HG02642 (cell line): Measurements from ENCODE around the gene MLLT10.
A peak's percentile ranks its signal among the peaks of the same experiment; 100 is the strongest.

ENCODE experiments used
- ATAC-seq: cut with Tn5 transposase; IDR thresholded peaks from one replicate; pipeline ENCODE4 v1.9.1; 2021; ENCODE audit warnings: mild to moderate bottlenecking; ENCODE audit not compliant: unreplicated experiment, poor library complexity

The MLLT10 gene

DNA sequence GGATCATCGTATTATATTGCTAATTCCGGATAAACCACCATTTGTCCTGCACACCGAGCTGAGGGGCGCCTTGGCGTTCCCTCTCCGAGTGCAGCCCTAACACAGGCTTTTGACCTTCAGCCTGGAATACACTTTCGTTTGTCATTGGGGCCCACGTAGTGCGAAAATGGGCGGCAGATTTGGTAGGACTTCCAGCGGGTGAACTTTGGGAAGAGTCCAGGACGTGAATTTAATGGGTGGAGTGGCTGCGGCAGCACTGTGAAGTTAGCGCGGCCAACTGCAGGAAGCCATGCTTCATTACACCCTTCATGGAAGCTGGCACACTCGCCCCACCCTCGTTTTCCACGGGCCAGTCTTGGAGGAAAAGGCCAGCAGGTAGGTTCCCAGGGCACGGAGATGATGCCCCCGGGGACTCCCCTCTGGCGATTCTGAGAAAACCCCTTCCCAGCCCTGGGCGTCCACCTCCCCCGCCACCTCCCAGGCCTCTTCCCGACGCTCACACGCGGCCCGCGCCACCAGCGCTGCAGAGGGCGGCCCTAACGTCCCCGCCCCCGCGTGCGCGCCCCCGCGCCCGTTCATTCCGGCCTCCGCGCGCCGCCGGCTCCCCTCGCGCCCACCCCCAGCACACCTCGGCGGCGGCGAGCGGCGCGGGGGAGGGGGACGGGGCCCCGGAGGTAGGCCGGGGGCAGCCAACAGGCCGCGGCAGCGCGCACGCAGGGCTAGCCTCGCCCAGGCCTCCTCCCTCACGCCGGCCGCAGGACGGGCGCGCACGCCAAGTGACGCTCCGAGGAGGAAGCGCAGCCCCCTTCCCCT lies at the start of gene MLLT10:
TSS of gene MLLT10 (plus strand) at position 766 of the 813 bp plus-strand sequence. CDS start 413 bp downstream, outside the sequence.
- peak; percentile 91 for ATAC-seq

DNA sequence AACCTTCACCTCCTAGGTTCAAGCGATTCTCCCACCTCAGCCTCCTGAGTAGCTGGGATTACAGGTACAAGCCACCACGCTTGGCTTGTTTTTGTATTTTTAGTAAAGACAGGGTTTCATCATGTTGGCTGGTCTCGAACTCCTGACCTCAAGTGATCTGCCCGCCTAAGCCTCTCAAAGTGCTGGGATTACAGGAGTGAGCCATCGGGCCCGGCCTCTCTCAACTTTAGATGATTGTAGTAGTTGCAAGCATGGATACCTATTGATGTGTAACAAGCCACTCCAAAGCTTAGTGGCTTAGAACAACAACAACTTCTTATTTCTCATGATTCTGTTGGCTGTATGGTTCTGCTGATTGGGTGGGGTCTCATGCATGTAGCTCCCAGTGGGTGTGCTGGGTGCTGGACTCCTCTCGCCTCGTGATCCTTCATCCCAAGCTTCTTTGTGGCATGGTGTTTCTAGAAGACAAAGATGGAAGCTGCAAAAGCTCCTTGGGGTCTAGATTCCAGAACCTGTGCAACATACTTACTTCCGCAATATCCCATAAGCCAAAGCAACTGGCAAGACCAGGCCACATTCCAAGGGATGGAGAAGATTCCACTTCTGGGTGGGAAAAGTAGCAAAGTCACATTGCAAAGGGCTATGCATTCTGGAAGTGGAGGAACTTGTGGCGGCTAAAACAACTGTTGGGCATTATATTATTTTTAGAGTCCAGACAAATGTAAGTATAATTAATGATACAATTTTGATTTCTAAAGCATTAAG lies 46.4 kb upstream of the MLLT10 start:
- ATAC-seq, result no peak

DNA sequence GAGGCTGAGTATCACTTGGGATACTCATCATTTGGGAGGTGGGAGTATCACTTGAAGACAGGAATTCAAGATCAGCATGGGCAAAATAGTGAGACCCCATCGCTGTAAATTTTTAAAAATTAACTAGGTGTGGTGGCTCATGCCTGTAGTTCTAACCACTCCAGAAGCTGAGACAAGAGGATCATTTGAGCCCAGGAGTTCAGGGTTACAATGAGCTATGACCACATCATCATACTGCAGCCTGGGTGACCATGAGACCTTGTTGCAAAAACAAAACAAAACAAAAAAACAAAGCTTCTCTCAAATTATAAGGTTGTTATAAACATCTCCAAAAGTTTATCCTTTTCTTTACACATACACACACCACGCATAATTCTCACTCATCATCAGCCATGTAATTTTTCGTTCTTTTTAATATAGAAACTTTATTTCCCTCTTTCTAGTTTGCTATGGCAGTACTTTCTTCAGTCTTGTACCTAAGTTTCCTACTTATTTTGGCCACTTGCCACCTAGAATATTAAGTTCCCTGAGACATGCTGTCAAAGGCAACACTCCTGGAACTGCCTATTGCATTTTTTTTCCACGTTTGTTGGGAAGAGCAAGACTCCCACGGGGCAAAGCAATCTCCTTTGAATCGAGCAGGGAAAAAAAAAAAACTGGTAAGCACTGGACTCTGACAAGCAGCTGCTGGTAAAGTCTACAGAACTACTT lies 45.6 kb upstream of the MLLT10 start:
- no peak for ATAC-seq

DNA sequence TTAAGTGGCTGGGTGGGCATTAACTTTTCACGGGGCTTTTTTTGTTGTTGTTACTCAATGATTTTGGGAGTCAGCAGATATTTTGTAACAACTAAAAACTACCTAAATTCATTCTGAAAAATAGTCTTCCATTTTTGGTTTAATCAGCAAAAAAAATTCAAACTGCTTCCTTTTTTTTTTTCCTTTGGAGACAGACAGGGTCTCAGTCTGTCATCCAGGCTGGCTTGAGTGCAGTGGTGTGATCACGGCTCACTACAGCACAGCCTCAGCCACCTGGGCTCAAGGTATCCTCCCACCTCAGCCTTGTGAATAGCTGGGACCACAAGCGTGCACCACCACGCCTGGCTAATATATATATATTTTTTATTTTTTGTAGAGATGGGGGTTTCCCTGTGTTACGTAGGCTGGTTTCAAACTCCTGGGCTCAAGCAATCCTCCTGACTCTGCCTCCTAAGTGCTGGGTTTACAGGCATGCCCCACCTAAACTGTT lies 45.0 kb upstream of the MLLT10 start:
- ATAC-seq, result no peak

DNA sequence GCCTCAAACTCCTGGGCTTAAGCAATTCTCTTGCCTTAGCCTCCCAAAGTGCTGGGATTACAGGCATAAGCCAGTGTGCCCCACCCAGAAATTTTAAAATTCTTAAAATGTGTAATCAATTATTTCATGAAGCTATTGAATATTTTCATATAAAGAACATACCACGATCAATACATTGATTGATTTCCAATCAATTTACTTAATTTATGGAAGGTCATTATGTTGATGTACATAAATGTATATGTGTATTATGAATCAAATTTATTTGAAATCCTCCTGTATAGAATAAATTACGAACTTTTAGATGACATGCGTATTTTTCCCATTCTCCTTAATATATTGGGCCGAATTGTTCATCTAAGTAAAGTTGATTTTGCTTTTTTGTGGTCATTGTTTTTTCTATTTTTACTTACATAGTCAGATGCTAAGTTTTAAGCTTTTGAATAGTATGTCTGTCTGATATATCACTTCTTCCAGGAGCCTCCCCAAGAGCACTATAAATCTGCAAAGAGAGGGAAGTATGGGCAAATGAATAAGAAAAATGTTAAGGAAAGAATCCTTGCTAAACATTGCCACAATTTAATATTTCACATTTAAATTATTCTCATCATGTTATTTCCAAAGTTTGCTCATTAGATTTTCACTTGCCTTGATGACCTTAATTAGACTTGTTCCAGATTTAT lies 43.9 kb upstream of the MLLT10 start:
- no peak for ATAC-seq

DNA sequence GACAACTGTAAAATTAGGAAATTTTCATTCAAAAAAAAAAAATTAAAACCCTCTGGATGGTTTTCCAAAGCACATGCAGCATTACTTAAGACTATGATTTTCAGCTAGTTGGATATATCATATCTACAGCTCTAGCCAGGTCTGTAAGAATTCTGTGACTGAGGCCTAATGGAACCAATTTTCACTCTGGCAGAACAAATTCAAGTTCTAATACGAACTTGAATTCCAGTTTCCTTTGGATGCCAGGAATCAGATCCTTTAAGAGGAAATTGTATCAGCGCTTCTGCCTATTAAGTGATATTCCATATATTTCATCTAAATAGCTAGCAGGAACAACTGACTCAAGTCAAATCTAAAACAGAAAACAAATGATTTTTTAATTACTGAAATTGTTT lies 43.3 kb upstream of the MLLT10 start:
- ATAC-seq, result no peak

DNA sequence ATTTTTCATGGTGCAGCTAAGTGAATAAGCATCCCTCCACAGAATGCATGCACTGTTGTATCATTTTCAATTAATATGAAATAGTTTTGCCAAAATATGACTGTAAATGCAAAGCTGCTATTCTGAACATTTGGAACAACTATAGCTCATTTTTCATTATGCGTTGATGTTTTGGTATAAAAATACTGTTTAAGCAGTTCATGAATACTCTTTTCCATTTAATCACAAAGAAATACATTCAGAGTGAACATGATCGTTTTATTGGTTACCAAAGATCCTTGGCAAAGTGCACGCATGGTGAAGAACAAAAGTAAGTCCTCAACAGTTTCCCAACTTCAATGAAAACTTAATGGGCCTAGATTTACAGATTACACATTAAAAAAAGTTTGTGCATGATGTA lies 41.6 kb upstream of the MLLT10 start:
- ATAC-seq, result no peak

DNA sequence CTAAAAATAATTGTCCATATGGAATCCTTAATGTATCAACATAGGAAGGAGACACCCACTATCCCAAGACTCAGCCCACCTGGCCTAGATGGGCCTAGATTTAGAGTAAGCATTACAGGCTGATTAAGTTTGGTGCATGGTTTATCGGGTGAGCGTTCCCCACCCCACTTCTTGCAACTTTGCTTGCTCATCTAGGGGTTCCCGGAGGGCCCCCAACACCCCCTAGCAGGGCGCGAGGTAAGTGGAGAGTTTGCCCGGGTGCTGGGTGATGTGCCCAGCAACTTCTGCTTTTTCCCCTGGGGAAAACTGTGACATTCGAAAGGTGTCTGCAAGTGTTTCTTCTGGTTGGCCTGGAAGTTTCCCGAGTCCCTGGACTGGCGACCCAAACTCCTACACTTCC lies 40.2 kb upstream of the MLLT10 start:
- no peak for ATAC-seq

DNA sequence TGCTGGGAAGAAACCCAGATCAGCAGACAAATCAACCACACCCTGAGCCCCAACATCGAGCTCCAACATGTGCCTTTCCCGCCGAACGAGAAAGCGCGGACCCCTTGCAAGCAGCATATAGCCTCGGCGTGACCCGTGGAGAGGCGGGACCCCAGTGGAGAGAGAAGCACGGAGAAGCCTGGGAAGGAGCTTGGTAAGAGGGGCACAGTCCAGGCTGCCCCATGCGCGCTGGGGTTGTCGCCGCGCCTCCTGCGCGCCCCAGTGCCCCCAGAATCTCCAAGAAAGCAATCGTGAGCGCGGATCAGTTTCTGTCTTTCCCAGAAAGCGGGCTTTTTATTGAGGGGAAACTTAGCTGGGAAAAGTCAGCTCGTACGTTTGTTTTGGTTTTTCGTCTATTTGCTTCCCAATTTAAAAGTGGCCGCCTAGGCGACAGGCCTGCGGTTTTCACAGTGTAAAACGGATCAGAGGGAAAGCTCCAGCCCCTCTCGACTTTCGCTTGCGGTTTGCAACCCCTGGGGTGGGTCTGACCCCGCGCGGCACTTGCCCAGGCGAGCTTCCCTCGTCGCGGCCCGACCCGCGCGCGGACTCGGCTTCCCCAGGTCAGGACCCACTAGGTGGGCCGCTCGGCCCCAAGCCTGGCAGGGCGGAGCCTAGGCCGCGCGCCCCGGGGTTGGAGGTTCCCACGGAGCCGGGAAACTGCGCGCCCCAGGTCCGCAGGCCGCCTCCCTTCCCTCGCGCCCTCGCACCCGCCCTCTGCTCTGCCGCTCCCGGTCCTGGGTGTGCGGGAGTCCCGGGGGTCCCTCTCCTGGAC lies 39.6 kb upstream of the MLLT10 start:
- ATAC-seq, result peak; percentile 26

DNA sequence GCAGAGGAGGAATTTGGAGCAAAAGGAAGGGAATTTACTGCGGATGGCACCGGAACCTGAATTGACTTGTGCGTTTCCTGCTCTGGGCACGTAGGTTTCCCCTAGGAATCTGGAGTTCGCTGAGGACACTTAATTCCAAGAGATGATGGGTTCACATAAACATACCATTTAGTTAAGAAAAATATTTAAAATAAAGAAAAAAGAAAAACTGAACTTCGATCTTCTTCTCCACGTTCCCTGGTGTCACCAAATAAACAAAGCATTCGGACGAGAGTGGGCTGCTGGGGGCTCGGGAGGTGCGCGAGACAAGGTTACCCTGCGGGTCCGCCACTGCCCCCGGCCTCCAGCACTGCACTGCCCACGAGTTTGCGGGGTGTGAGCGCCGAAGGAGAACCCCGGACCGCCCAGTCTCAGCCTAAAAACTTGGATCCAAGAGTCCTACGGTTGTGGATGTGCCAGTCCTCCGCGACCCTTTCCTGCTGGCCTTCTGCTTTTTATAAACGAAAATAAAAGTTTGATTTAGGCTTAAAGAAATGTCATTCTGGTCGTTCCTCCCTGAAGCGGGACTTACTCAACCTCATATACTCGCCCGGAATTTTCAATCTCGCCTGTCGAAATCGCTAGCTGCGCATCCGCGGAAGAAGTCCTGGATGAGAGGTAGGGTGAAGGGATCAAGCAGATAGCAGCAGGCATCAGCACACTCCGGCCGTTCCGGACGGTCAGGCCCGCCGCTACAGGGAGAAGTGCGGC lies 38.9 kb upstream of the MLLT10 start:
- peak; percentile 5 for ATAC-seq

DNA sequence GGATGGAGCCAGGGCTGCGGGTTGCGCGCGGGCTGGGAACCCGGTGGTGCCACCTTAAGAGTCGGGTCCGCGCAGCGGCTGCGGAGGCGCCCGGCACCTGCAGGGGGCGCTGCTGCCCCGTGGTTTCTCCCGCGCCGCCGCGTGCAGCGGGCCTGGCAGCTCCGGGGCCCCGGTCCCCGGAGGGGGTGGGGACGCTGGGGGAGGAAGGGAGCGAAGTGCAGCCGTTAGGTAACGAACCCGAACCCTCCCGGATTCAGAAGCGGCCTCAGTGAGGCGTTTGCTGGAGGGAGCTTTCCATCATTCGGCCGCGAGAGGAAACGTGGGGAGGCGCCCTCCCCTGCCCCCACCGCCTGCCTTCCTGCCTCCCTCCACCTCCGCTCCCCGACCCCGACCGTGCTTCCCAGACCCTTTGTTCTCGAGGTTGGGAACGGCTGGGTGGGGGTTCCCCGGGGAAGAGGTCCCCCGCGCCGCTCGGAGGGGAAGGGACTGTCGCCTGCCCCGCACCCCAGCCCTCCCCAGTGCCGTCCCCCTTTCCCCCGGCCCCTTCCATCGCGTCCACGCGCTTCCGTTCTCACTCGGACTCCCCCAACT lies 38.2 kb upstream of the MLLT10 start:
- peak; percentile 83 for ATAC-seq

DNA sequence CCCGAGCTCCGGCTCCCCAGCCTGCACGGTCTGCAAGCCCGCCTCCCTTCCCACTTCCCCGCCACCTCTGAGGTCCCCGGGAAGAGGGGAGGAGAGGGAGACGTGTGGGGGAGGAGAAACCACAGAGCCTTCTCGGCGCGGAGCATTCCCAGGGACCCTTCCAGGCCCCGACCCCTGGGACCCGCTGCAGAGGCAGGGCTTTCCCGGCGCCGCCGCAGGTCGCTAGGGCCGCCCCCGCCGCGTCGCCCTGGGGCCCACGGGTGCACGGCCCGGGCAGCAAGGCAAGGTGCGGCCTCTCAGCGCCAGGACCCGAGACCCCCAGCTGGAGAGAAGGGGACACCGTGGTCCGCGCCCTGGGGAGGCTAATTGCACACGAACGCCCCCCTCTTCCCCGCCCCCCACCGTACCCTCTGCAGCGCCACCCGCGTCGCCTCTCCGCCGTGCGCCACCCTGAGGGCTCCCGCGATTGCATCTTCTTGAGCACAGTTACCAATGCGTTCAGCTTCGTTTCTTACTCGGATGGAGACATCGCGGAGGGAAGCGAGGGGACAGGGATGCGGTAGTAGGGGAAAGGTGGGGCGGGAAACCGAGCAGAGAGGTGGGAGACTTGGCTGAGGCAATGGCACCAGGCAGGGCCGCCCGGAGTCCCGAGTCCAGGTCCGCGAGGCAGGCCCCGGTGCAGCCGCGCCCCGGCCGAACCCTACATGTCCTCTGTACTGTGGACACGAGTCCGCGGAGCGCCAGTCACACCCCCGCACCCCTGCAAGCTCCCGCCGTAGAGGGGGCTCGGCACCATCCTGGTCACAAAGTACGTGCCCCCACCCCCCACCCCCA lies 37.5 kb upstream of the MLLT10 start:
- ATAC-seq, result peak; percentile 52

DNA sequence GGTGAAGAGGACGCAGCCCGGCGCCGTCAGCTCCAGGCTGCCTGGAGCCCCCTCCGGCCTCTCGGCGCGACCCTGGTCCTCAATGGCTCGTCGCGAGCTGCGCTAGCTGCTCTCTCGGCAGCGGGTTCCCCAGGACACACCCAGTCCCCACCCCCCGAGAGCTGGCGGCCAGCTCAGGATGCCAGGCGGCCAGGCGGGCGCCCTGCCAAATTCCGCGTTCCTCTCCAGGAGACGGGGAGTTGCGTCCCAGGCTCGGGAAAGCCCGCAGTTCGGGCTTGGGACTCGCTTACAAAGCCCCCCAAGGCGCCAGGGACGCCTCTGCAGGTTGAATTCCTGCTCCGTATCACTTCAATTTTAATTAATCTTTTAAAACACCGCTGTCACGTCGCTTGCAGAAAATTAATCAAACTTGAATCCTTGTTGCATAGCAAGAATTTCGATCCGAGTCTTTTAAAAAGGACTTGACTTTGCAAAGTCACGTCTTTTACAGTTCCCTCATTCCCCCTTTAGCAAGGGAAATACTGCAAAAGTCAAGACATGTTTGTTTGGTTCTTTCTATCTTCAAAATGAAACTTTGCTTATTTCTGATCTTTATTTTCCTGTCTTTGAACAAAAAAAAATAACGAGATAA lies 36.7 kb upstream of the MLLT10 start:
- ATAC-seq, result no peak

DNA sequence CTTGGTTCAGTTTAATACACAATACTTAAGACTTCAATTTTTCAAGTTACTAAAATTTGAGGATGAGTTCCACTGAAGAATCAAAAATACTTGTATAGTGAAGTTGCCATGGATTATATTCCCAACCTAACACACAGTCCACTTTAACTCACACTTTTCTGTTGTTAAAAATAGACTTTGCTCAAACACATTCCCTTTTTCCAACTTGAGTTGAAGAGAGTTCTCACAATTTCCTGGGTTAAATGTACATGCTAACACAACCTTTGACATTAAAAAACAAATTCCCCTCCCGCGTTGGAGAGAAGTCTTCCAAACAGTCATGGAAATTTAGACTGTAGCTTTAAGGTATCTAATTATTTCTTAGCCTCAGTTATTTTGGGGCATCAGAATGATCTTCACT lies 35.7 kb upstream of the MLLT10 start:
- ATAC-seq, result no peak

DNA sequence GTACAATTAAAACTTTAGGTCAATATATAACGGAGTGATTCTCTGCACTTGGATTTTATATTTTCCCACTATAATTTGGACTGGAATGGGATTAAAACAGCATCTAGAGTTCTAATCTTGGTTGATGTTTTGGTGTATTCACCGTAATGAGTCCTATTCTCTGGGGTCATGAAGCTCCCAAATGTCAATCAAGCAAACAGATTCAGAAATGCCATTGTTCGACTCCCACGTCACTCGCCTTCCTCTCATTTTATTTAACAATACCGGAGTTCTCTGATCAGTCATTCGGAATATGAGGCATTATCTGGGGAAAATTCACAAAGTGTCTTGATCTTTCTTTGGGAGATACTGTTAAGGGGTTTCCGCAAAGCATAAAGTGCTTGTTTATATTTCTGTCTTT lies 35.0 kb upstream of the MLLT10 start:
- ATAC-seq, result no peak

DNA sequence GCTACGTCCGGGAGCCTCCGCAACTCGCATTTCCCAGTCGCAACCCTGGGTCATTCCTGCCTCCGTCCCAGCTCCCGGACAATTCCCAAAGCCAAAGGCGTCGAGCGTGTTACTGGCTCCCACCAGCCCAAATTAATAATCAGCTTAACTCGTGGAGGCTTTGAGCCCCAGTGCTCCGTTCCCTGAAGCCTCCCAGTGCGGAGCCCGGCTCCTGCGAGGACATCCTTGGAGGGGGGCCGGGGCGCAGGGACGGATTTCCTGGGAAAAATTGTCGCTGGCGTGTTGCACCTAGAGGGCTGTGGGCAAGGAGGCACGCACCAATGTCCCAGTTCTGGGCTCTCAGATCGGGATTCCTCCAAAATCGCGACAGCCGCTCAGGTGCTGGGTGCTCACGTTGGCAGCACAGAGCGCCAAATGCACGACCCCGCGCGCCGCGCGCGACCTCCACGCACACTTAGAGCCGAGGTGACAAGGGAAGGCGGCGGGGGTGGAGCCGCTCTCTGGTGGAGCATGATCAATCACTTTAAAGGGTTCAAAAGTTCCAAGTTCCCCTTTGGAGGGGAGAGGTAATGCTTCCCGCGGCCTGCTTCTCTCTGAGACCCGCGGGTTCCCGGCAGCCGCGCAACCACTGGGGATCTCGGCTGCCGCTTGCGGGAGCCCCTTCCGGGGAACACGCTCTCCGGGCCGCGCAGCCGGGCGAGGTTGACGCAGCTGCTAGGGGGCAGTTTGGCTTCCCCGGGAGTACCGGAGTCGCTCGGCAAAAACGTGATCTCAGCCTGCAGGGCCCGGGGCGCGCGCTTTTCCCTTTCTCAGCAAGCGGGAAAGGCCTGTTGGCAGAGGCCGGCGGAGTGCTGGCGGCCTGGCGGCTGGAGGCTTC lies 34.1 kb upstream of the MLLT10 start:
- ATAC-seq, result no peak
